Activated naive CD4-positive, alpha-beta T cell treated with anti-CD3 and anti-CD28 coated beads, Interleukin-2, amount 50 U/mL, for 72 hours (primary cell): ENCODE results near the gene UST. TPM values are rescaled to one million over a fixed set of nuclear protein-coding genes. Genes with fewer than 3 reads are reported as not detected.

Experiments
- ATAC-seq, 2 donors: fragments of 150-1000 bp; cut with Tn5 transposase; 2 replicates each; pipeline ENCODE4 v1.10.0; 2021; ENCODE audit warnings: mild to moderate bottlenecking in 2 of 2, moderate library complexity in 2 of 2
- DNase-seq, 2 donors: peaks; one replicate each; pipeline ENCODE4 v3.0.0; 2021 to 2022; ENCODE audit warnings: low spot score in 2 of 2
- H3K27ac Mint-ChIP-seq, 2 donors: one replicate each; pipeline ENCODE4 v1.8.0; 2022; ENCODE audit warnings: mild to moderate bottlenecking in 2 of 2, mixed read lengths in 2 of 2
- H3K36me3 Mint-ChIP-seq, 2 donors: one replicate each; pipeline ENCODE4 v1.8.0; 2022; ENCODE audit warnings: mixed read lengths in 2 of 2
- H3K9me3 Mint-ChIP-seq, 2 donors: one replicate each; pipeline ENCODE4 v1.8.0; 2022; ENCODE audit warnings: mixed read lengths in 2 of 2
- total RNA-seq, 2 donors: library from RNA; stranded (reverse); gene quantifications; one replicate each; pipeline ENCODE4 v1.2.3, GENCODE V29; 2022

Gene UST
- total RNA-seq, 2 donors from 2014 or later = 0.46 to 0.49 TPM

DNA sequence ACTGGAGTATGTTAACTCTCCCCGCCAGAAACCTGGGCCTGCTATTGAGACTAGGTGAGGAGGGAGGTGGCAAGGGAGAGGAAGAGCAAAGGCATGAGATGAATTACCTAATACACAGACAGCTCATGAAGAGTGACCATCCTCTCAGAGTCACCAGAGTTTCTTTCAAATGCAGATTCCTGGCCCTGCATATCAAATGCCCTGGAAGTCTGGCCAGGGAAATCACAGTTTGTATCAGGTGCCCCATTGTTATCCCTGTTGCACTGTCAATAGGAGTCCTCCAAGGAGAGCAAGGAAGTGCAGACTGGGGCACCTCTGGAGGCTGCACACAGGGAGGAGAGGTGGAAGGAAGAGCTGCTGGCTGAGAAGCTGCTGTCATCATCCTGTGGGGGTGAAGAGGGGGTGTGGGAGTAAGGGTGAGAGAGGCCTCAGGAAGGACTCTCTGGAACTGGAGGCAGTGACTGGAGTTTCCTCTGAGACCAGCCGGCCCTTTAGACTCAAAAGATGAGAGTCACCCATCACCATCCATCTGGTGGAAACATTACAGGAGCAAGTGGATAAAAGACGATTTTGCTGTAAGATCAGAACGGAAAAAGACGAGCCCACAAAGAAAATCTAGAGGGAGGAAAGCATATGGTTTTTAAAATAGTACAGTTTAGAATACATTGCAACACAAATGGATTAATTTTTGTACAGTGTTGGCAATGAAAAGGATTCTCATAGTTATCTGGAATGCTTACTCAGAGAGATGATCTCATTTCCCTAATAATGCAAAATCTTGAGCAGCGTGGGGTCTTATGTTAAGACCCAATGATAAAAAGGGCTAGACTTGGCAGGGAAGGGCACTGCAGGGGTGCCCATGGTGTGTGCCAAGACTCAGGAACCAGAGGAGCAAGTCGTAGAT, 268.1 kb downstream of the UST start:
- no peak overlapping the region for H3K27ac Mint-ChIP-seq
- H3K9me3 Mint-ChIP-seq = no peaks in the 10 kb centered on the region
- ATAC-seq (no peak), DNase-seq (no peak)
- no peaks in the 10 kb centered on the region for H3K36me3 Mint-ChIP-seq

DNA sequence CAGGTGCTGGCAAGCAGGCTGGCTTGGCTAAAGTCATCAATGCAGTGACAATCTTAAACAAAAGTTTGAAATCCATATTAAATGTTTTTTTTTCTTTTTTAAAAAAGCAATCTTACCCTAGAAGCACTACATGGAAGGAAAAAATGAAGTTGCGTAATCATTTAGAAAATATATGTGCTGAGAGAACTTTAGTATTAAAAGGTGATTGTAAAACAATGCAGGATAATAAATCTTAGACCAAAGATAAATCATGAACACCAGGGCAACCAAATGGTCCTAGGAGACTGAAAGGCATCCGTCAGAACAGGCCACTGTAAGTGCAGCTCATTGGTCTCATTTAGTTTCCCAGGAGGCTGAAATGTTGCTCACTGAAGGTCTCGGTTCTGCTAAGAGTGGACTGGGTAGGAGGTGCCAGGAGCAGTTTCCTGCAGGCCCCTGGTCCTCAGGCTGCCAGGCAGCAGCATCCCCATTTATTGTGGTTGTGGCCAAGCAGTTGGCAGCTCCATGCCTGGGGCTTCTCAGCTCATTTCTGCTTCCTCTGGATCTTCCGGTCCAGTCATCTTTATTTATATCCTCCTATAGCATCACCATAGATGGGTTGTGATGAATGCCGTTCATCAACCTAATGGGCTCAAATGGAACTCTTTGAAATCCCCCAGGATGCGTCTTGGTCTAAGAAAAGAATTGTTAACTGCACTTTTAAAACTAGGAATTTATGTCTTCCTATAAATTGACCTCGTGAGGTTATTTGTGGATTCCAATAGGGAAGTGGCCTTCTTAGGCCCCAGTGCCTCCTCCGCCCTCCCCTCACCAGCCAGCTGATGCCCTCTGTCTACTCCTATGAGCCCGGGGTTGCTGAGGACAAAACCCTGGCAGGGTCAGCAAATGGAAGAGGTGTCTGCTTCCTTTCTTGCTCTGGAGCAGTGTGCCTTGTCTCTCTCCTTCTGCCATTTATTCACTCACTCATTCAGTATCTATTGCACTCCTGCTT, 269.0 kb downstream of the UST start:
- no peaks in the 10 kb centered on the region for H3K9me3 Mint-ChIP-seq
- no peak for ATAC-seq

DNA sequence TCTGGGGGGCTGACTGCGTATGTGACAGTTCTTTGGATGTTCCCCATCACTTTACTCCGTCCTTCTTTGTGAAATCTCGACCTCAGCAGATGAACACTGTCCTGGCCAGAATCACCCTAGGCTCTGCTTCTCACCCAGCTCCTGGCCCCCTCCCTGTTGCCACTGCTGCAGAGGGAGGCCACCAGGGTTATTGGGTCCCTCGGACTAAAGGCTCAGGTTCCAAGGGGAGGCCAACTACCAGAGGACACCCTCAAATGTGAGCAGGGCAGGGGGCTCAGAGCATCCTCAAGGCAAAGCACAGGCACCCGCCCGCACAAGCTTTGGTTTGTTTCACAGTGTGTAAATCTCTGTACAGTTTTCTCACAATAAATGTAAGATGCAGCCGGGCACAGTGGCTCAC, 269.9 kb downstream of the UST start:
- Mint-ChIP-seq H3K36me3 (no peaks in the 10 kb centered on the region), H3K9me3 (no peaks in the 10 kb centered on the region), H3K27ac (peak overlapping the region in 1 of 2 donors; percentile 75)
- ATAC-seq = no peak
- DNase-seq = no peak

More for the DNA sequence above, 269.0 kb downstream of the UST start:
- no peak for DNase-seq
- Mint-ChIP-seq H3K36me3 (no peaks in the 10 kb centered on the region), H3K27ac (no peak overlapping the region)

DNA sequence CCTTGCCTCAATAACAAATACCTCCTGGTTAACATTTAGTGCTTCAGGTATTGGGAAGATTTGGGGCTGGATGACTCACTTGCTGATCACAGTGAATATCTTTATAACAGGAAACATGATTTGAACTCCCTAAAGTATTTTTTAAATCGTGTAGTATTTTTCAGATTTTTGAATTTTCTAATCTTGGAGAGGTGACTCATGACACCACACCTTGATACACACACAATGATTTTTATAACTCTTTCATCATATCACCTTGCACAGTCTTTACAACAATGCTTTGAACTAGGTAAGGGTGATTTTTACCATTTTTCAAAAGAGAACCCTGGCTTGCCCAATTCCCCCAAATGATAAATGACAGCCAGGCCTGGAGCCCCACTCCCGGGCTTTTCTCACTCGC, 273.5 kb downstream of the UST start:
- Mint-ChIP-seq H3K27ac (peak overlapping the region in 1 of 2 donors; percentile 45), H3K36me3 (no peaks in the 10 kb centered on the region), H3K9me3 (no peaks in the 10 kb centered on the region)
- DNase-seq (no peak), ATAC-seq (no peak)

DNA sequence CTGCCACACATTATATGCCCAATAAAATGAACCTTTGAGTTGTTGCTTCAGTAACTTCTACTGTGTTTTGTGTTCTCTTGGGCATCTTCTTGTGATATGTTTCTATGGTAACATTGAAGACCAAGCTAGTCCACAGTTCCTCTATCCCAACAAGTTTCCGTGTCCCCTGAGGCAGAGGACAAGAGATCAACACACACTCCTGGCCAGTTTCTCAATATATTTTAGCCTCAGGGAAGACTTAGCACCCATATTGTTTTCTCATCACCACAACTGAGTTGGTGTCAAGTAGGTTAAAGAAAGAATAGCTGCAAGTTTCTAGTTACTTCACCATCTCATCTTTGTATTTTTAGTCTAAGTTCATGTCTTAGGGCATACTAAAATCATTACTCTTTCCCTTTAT, 277.5 kb downstream of the UST start:
- H3K36me3 Mint-ChIP-seq = peaks cover 0 to 15% of the 10 kb centered on the region in 2 donors

DNA sequence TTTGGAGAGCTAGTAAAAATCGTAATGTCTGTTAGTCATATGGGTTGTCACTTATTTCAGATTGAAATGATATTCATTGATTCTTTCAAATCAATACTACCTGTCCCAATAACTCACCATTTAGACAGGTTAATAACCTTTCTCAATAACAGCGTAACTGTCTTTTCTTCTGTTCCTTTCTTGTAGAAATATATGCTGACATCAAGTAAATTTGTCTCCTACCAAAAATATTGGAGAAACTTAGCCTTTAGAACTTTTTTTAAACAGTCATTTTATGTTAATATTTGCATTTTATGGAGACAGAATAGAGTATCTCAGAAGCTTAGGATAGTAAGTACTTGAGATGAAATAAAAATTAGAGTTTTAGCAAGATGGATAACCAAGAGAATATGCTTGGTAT, 278.2 kb downstream of the UST start:
- no peak overlapping the region for H3K27ac Mint-ChIP-seq
- H3K9me3 Mint-ChIP-seq = no peaks in the 10 kb centered on the region

More for the DNA sequence above, 277.5 kb downstream of the UST start:
- DNase-seq = no peak
- Mint-ChIP-seq H3K9me3 (no peaks in the 10 kb centered on the region), H3K27ac (no peak overlapping the region)
- ATAC-seq = no peak

DNA sequence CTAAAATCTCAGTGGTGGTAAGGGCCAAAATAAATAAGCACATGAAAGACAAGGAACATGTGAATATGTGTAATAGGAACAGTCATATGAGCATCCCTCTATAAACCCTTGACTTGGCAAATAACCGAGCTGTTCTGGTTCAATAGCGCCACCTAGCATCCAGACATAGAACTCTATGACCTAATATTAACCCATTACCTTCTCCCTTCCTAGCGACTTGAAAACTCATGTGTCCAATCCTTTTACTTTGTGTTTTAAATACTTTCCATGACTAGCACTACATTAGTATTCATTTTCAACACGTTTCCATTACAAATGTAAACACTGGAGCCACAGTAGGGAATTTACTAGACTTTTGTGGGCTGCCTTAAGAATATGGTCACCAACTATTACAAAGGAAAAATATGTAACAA, 279.7 kb downstream of the UST start:
- ATAC-seq (peak; percentile 37 to 44), DNase-seq (peak in 1 of 2 donors; percentile 51)
- no peak overlapping the region for H3K27ac Mint-ChIP-seq
- no peaks in the 10 kb centered on the region for H3K9me3 Mint-ChIP-seq
- peaks cover 0 to 16% of the 10 kb centered on the region in 2 donors for H3K36me3 Mint-ChIP-seq

More for the DNA sequence above, 278.2 kb downstream of the UST start:
- DNase-seq (no peak), ATAC-seq (no peak)
- H3K36me3 Mint-ChIP-seq = peaks cover 0 to 15% of the 10 kb centered on the region in 2 donors

DNA sequence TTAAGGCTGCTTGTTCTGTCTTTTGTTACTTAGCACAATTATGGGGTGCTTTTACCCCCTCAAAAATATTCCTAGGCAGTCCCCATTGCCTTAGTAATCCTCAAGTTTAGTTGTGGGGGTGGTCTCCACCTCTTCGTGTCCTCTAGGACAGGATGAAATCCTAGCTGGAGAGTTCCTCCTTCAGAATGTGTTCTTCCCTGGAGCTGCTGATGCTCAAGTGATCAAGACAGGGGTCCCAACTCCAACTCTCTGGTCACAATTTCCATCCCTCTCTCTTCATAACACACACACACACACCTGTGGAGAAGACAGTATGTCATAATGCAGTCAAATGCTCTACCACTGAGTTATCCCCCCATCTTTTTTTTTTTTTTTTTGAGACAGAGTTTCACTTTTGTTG, 280.7 kb downstream of the UST start:
- no peak overlapping the region for H3K27ac Mint-ChIP-seq
- H3K9me3 Mint-ChIP-seq = no peaks in the 10 kb centered on the region
- ATAC-seq (no peak), DNase-seq (no peak)
- H3K36me3 Mint-ChIP-seq = peaks cover 0 to 26% of the 10 kb centered on the region in 2 donors

DNA sequence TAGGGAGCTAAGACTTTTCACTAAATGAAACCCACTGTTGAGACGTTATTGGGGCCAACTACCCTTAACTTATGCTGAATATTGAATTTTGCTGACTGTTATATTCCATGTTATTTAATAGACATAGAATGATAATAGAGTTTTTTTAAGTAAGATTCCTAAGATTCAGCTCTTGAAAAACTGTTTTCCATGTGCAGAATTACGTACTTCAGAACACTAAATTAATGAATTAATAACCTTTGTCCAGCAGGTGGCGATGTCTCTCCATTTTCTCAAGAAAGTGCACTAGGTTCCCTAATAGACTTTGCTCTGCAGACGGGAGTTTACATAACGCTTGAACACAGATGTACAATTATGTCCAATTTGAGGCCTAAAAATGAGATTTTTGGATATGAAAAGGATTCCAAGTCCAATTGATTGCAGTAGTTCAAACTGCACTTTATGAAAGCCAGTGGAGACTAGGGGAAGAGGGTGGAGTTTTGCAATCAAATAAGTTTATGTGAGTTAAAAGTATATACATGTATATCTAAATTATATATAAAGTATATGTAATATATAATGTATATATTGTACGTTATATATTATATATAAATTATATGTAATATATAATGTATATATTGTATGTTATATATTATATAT, 282.1 kb downstream of the UST start:
- no peaks in the 10 kb centered on the region for H3K9me3 Mint-ChIP-seq
- peak overlapping the region in 1 of 2 donors; percentile 84 for H3K27ac Mint-ChIP-seq
- ATAC-seq (no peak), DNase-seq (peak in 1 of 2 donors; percentile 76)
- H3K36me3 Mint-ChIP-seq = peaks cover 0 to 26% of the 10 kb centered on the region in 2 donors

DNA sequence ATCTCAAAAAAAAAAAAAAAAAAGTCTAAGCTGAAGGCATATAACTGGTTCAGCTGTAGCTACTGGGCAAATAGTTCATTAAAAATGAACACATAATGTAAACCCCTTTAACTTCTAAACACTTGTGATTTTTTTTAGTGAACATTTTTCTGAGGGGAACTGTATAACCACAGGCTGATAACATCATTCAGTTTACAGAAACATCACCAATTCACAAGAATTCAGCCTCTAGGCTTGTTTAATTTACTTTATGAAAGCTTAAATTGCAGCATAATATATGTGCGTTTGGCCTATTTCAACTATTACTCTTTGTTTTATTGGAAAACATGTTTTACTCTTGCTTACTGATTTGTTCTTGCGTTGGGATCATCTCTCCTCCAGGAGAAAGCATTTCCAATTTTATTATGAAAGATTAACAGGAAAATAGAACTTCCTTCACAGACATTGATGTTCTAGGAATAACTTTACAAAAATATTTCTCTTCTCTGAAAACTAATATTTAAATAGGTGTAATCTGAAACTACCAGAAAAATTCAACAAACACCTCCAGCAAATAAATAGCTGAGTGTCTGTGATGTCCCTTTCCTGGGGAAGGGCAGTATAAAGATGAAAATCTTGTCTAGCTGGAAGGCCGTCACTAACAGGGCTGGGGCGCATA, 284.5 kb downstream of the UST start:
- Mint-ChIP-seq H3K36me3 (peaks cover 0 to 36% of the 10 kb centered on the region in 2 donors), H3K9me3 (peaks cover 0 to 7% of the 10 kb centered on the region in 2 donors), H3K27ac (peak overlapping the region; percentile 73 to 95)
- ATAC-seq (no peak), DNase-seq (no peak)

DNA sequence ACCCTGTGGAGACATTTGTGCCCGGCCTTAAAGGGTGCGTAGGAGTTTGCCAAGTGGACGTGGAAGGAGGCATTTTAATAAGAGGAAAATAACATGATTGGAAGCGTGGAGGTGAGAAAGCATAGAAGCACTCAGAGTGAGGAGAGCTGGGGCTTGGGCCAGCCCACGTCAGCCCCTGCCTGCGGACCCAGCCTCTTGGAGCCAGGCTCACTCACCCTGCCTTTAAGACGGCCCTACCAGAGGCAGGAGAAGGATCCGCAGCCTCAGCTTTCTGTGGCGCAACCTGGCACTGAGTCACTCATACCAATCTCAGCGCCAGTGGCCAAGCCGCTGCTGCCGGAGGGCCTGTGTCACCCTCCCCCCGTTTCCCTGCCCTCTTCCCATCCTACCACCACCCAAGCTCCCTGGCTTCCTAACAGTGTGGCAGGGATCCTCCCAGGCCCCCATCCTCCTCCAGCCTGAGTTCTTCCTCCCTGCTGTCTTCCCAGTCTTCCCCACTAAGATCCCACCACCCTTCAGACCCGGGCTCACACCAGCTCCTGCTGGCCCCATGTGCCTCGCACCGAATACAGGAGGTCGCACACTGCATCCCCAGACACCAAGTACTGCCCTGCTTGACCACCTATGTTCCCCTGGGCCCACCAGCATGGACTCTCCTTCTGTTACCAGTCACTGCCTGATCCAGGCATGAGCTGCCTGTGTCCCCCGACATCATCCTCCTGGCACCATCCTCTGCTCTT, 285.2 kb downstream of the UST start:
- ATAC-seq (peak; percentile 31 to 39), DNase-seq (peak in 1 of 2 donors; percentile 27)
- peak overlapping the region; percentile 73 to 95 for H3K27ac Mint-ChIP-seq
- H3K36me3 Mint-ChIP-seq = peaks cover 0 to 41% of the 10 kb centered on the region in 2 donors
- peaks cover 0 to 7% of the 10 kb centered on the region in 2 donors for H3K9me3 Mint-ChIP-seq

DNA sequence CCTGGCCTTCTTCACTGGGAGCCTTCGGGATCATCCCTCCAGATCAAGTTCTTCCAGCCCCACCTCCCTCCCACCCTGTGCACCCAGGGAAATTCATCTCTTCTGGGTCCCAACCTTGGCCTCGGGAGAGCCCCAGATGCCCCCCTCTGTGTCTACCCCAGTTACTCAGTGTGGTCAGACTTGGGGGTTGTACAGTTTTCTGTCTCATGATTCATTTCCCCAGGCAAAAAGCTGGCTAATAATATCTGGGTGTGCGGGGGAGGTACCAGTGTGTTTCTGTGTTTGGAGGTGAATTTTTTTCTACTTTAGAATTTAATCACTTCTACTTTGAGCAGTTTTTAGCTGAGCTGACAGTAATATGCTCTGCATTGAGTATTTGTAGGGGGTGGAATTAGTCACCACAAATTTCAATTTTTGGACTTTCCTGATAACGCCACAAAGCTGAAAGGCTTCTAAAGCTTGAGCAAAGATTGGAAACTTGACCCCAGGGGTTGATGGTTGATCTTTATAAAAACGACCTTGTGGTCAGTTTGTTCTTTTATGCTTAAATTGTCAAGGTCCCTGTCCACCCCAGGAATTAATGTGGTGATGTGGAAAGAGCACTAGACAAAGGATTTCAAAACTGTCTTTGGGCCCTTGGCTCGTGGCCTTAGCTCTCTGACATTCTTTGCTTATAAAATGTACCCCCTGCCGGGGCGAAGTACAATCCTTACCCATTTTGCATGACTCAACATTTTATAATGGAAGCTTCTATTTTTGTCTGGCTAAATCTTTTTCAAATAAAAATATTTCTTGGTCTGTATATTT, 286.0 kb downstream of the UST start:
- H3K9me3 Mint-ChIP-seq = peaks cover 0 to 7% of the 10 kb centered on the region in 2 donors
- ATAC-seq (peak; percentile 86 to 90), DNase-seq (peak in 1 of 2 donors; percentile 66)
- H3K27ac Mint-ChIP-seq = peak overlapping the region; percentile 73 to 95
- H3K36me3 Mint-ChIP-seq = peaks cover 0 to 37% of the 10 kb centered on the region in 2 donors

DNA sequence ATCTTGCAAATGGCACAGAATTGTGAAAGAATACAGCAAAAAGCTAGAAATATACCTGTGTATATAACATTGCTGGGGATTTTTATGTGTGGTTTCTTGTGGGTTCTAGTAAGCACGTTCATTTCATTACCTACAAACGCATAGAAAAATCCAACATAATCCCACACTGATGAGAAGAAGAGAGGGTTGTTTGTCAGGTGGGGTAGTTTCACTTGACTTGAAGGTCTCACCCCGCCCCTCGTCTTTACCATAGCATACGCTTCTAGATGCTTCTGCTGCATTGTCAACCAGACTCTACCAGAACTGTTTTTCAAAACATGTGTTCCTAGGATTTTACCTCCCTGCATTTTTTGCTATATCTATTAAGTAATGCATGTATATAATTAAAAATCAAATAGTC, 286.6 kb downstream of the UST start:
- peak overlapping the region; percentile 73 to 95 for H3K27ac Mint-ChIP-seq
- H3K36me3 Mint-ChIP-seq = peaks cover 0 to 37% of the 10 kb centered on the region in 2 donors
- peaks cover 0 to 7% of the 10 kb centered on the region in 2 donors for H3K9me3 Mint-ChIP-seq
- ATAC-seq (peak; percentile 16 to 67), DNase-seq (peak in 1 of 2 donors; percentile 27)

DNA sequence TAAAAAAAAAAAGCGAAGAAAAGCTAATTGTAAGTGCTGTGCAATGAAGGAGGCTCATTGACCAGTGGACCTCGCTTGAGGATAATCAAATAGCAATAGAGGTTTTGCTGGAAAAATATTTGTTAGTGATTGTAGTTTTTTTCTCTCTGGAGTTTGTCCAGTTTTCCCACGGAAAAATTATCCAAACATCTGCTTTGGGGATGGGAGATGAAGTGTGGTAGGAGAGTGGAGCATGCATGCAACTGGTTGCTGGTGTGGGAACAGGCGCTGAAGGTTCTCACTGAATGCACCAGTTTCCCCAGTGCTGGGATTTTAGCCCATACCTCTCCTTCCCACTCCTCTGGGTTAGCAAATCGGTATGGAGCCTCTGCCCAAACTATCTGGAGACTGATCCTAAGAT, 288.9 kb downstream of the UST start:
- no peak for ATAC-seq
- peaks cover 0 to 42% of the 10 kb centered on the region in 2 donors for H3K36me3 Mint-ChIP-seq
- peaks cover 0 to 11% of the 10 kb centered on the region in 2 donors for H3K9me3 Mint-ChIP-seq
- no peak for DNase-seq
- H3K27ac Mint-ChIP-seq = no peak overlapping the region
